HepG2 (cell line): ENCODE measurements around the gene TMEM229A. TPM values are rescaled to one million over a fixed set of nuclear protein-coding genes. Genes with fewer than 3 reads are reported as not detected.
"Not testable (repeated sequence)": the region's sequence is repeated elsewhere in the genome, so short reads cannot be mapped to it uniquely, and the experiment has no call there.

Experiments
- ATAC-seq: fragments of 200-7000 bp; cut with Tn5 transposase; 3 replicates; pipeline ENCODE4 v1.9.1; 2020; ENCODE audit warnings: mild to moderate bottlenecking, moderate library complexity
- Bru-seq: library from RNA; stranded (reverse); fragments of 400-500 nt; gene quantifications from one replicate; lab custom pipeline; 2021; lab: Mats Ljungman, UMichigan
- BruChase-seq, 2 experiments: library from RNA; stranded (reverse); fragments of 400-500 nt; gene quantifications; one replicate each; lab custom pipeline; 2021; lab: Mats Ljungman, UMichigan
- BruUV-seq: library from RNA; stranded (reverse); fragments of 400-500 nt; replicated peaks from 2 replicates; lab custom pipeline; 2021; lab: Mats Ljungman, UMichigan
- CTCF ChIA-PET: fragments of 300-600 bp; formaldehyde crosslinking; extraction: SDS; loops from one replicate; lab custom pipeline; 2021; ENCODE audit warnings: low total read pairs, inconsistent platforms, low intra/inter-chr PET ratio; lab: Yijun Ruan, JAX
- POLR2A ChIA-PET: fragments of 350-600 bp; sonication (Branson Sonifier 250); formaldehyde crosslinking; loops from one replicate; lab custom pipeline; 2020; ENCODE audit warnings: antibody characterized with exemption, inconsistent platforms; lab: Yijun Ruan, JAX
- DNase-seq: peaks from one replicate; pipeline ENCODE4 v3.0.0-alpha.2; 2015; ENCODE audit warnings: low spot score
- FAIRE-seq: peaks from 3 replicates; lab custom pipeline; 2011; peaks lifted over from hg19 to GRCh38; lab: Jason Lieb, UNC
- H2AFZ ChIP-seq: one replicate; pipeline ENCODE4 v1.6.1; 2011; ENCODE audit warnings: low read length, inconsistent platforms
- H3K27ac ChIP-seq: fragments of 300-600 bp; 3 replicates; pipeline ENCODE4 v1.8.0; 2011; ENCODE audit warnings: mixed run types, mild to moderate bottlenecking, mixed read lengths, low read length, inconsistent platforms; ENCODE audit not compliant: insufficient read depth; ENCODE audit errors: extremely low read length
- H3K27me3 ChIP-seq, 2 experiments: fragments of 200-600 bp in 1 of 2; 2 replicates in 1 of 2; 3 replicates in 1 of 2; pipeline versions ENCODE4 v1.6.0 to v1.8.0; 2011; ENCODE audit warnings: low read length in 2 of 2, mild to moderate bottlenecking in 2 of 2, moderate library complexity in 2 of 2, inconsistent platforms in 1 of 2; ENCODE audit not compliant: insufficient read depth in 2 of 2, control insufficient read depth in 1 of 2
- H3K36me3 ChIP-seq, 2 experiments: fragments of 200-600 bp in 1 of 2; replicated peaks in 1 of 2; 2 replicates in 1 of 2; 3 replicates in 1 of 2; pipeline versions ENCODE4 v1.5.1 to v1.8.0; 2011; ENCODE audit warnings: low read length in 2 of 2, inconsistent platforms in 1 of 2; ENCODE audit not compliant: insufficient read depth in 2 of 2, control insufficient read depth in 1 of 2
- H3K4me1 ChIP-seq: 2 replicates; pipeline ENCODE4 v1.5.1; 2012; ENCODE audit warnings: low read length, inconsistent platforms; ENCODE audit not compliant: insufficient read depth
- H3K4me2 ChIP-seq: 2 replicates; pipeline ENCODE4 v1.6.0; 2011; ENCODE audit warnings: low read depth, low read length, inconsistent platforms
- H3K4me3 ChIP-seq, 3 experiments: fragments of 200-600 bp in 1 of 3; sonication (generic), shearing (Covaris generic) in 1 of 3; replicated peaks in 1 of 3; 2 replicates each; pipeline ENCODE4 v1.5.1; 2011 to 2016; ENCODE audit warnings: low read length in 3 of 3, inconsistent platforms in 2 of 3, low read depth in 2 of 3, mild to moderate bottlenecking in 2 of 3, control low read depth in 1 of 3, mixed read lengths in 1 of 3; ENCODE audit not compliant: insufficient read depth in 1 of 3
- H3K79me2 ChIP-seq: one replicate; pipeline ENCODE4 v1.6.1; 2011; ENCODE audit warnings: low read length, inconsistent platforms; ENCODE audit not compliant: insufficient read depth
- H3K9ac ChIP-seq: 2 replicates; pipeline ENCODE4 v1.6.0; 2011; ENCODE audit warnings: mild to moderate bottlenecking, low read depth, low read length, inconsistent platforms; ENCODE audit not compliant: insufficient read depth
- H3K9me3 ChIP-seq: 2 replicates; pipeline ENCODE4 v1.5.1; 2012; ENCODE audit warnings: mild to moderate bottlenecking, low read length
- H4K20me1 ChIP-seq: 2 replicates; pipeline ENCODE4 v1.6.0; 2011; ENCODE audit warnings: inconsistent platforms, mild to moderate bottlenecking, low read length, moderate library complexity; ENCODE audit not compliant: insufficient read depth
- HNRNPLL ChIP-seq: fragments of 200-400 bp; formaldehyde crosslinking; IDR thresholded peaks from 2 replicates; pipeline ENCODE4 v1.6.1; 2017; ENCODE audit warnings: mild to moderate bottlenecking, low read depth, low read length; ENCODE audit not compliant: poor library complexity, severe bottlenecking
- ZSCAN9 ChIP-seq: IDR thresholded peaks from 2 replicates; pipeline ENCODE4 v1.6.1; 2016; ENCODE audit warnings: borderline replicate concordance
- WGBS: methylation state at CpG from one replicate; pipeline ENCODE4 v1.1.6; 2017; ENCODE audit warnings: low lambda C conversion rate; 5-methylcytosine and 5-hydroxymethylcytosine counted together
- in situ Hi-C: cut with HindIII; loops from 2 replicates; pipeline ENCODE4 v1.10.0; 2017; ENCODE audit warnings: low pct_unique_long_range_greater_than_20kb; ENCODE audit not compliant: extremely low pct_ligation_motif_present
- intact Hi-C: fragments of 100-400 bp; cut with micrococcal nuclease; formaldehyde crosslinking; loops from one replicate; pipeline ENCODE4 v1.10.0; 2022; ENCODE audit not compliant: unreplicated experiment
- long read RNA-seq, 2 experiments: library from RNA in 1 of 2; library from polyadenylated mRNA in 1 of 2; stranded (forward) in 1 of 2; unstranded in 1 of 2; transcript quantifications; one replicate each; pipeline ENCODE4 v2.0.0, GENCODE V29; 2019 to 2022
- polyA minus RNA-seq, 3 experiments: library from RNA; depleted of rRNA, polyadenylated mRNA; stranded (reverse); fragments of >200 nt; gene quantifications; 2 replicates each; pipeline ENCODE4 v1.2.3, GENCODE V29; 2011; ENCODE audit warnings: low replicate concordance in 1 of 3
- polyA plus RNA-seq, 8 experiments: library from polyadenylated mRNA; depleted of rRNA in 3 of 8; stranded (reverse) in 7 of 8; unstranded in 1 of 8; fragments of >200 nt; fragmentation: Illumina TruSeq in 4 of 8; extraction: Trizol in 4 of 8; gene quantifications; 2 replicates each; pipeline versions ENCODE4 v1.2.1 to v1.2.3, GENCODE V29; 2011 to 2016; ENCODE audit warnings: low read depth in 4 of 8, missing spikeins in 1 of 8, mixed read lengths in 1 of 8; ENCODE audit not compliant: insufficient read depth in 1 of 8
- total RNA-seq, 5 experiments: library from RNA; depleted of rRNA; stranded (reverse); fragments of >200 nt; fragmentation: Illumina TruSeq; extraction: Trizol; gene quantifications; 2 replicates each; pipeline ENCODE4 v1.2.3, GENCODE V29; 2016; ENCODE audit warnings: low read depth in 1 of 5
- TF ChIP-seq, protein P1 (sequence below), 2 experiments: IDR thresholded peaks; 2 replicates each; pipeline ENCODE4 v1.6.1; 2011 to 2012; ENCODE audit warnings: low read length in 2 of 2, borderline replicate concordance in 1 of 2, low read depth in 1 of 2, mild to moderate bottlenecking in 1 of 2, moderate library complexity in 1 of 2

Gene TMEM229A
- not detected in 2 replicates for total RNA-seq (2016; rRNA removed; fragmentation: Illumina TruSeq; extraction: Trizol)
- total RNA-seq (2016; cell fraction: cytosol; rRNA removed; fragmentation: Illumina TruSeq; extraction: Trizol; ENCODE audit: low read depth): not detected in 2 replicates
- total RNA-seq (2016; cell fraction: insoluble cytoplasmic fraction; rRNA removed; fragmentation: Illumina TruSeq; extraction: Trizol): not detected in 2 replicates
- total RNA-seq (2016; cell fraction: membrane; rRNA removed; fragmentation: Illumina TruSeq; extraction: Trizol): not detected in 2 replicates
- total RNA-seq (2016; cell fraction: nucleus; rRNA removed; fragmentation: Illumina TruSeq; extraction: Trizol): not detected in 2 replicates
- not detected in 2 replicates for polyA plus RNA-seq (2011; rRNA removed)
- polyA plus RNA-seq (2011; cell fraction: cytosol; rRNA removed): not detected in 2 replicates
- not detected in 2 replicates for polyA plus RNA-seq (2011; cell fraction: nucleus; rRNA removed)
- polyA plus RNA-seq (2012): not detected in 2 replicates
- not detected in 2 replicates for polyA plus RNA-seq (2016; cell fraction: cytosol; fragmentation: Illumina TruSeq; extraction: Trizol; ENCODE audit: low read depth)
- not detected in 2 replicates for polyA plus RNA-seq (2016; cell fraction: insoluble cytoplasmic fraction; fragmentation: Illumina TruSeq; extraction: Trizol; ENCODE audit: low read depth)
- polyA plus RNA-seq (2016; cell fraction: membrane; fragmentation: Illumina TruSeq; extraction: Trizol; ENCODE audit: low read depth): not detected in 2 replicates
- not detected in 2 replicates for polyA plus RNA-seq (2016; cell fraction: nucleus; fragmentation: Illumina TruSeq; extraction: Trizol; ENCODE audit: insufficient read depth, low read depth)
- polyA minus RNA-seq (2011; rRNA and poly(A)+ RNA removed; ENCODE audit: low replicate concordance): not detected in 2 replicates
- polyA minus RNA-seq (2011; cell fraction: cytosol; rRNA and poly(A)+ RNA removed): not detected in 2 replicates
- not detected in 2 replicates for polyA minus RNA-seq (2011; cell fraction: nucleus; rRNA and poly(A)+ RNA removed)
- Bru-seq, nascent RNA: not detected
- BruChase-seq, experiment 1, labeled RNA remaining after a 6-hour chase: not detected
- not detected for BruChase-seq, experiment 2, labeled RNA remaining after a 2-hour chase
- long read RNA-seq, experiment 1: 0 reads
- long read RNA-seq, experiment 2: 0 reads

DNA sequence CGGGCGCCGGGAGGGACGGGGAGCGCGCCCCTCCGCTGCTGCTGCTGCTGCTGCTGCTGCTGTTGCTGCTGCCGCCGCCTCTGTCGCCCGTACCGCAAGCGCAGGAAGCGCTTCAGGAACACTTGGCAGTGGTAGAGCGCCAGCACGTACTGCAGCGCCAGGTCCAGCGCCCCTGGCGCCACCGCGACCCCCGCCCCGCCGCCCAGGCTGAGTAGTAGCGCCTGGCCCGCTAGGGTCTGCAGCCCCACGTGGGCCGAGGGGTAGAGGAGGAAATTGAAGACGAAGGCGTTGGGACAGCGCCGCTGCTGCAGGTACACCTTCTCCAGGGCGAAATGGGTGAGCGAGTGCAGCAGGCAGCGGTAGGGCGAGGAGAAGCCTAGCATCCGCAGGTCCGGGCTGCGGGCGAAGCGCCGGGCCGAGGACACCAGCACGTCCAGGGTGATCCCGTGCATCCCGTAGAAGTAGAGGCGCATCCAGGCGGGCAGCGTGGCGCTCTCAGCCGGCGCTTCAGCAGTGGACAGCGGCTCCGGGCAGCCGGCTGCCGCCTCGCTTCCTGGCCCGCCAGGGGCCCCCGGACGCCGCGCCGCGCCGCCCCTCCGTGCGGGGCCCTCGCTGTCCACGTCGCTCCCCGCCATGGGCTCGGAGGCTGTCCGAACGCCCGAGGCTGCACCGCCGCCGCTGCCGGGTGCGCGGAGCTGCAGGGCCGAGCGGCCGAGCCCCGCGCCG, at the start of gene TMEM229A:
TMEM229A (minus strand) TSS at position 699 of the 726 bp plus-strand sequence; CDS start at position 635, 64 bp downstream.
- no peak within 1 kb of the TSS for H3K9ac ChIP-seq
- peaks cover 0 to 13% of the 10 kb centered on the region in 2 experiments; a peak in 1 of 5 replicates for H3K27me3 ChIP-seq
- CTCF ChIA-PET: no interaction called here
- H3K79me2 ChIP-seq: no peaks in the 10 kb centered on the region
- 51% methylated on average over 27 of the region's 87 CpGs for WGBS
- no peak within 1 kb of the TSS for H3K27ac ChIP-seq
- no peak within 1 kb of the TSS for H2AFZ ChIP-seq
- TF ChIP-seq, protein P1, sequence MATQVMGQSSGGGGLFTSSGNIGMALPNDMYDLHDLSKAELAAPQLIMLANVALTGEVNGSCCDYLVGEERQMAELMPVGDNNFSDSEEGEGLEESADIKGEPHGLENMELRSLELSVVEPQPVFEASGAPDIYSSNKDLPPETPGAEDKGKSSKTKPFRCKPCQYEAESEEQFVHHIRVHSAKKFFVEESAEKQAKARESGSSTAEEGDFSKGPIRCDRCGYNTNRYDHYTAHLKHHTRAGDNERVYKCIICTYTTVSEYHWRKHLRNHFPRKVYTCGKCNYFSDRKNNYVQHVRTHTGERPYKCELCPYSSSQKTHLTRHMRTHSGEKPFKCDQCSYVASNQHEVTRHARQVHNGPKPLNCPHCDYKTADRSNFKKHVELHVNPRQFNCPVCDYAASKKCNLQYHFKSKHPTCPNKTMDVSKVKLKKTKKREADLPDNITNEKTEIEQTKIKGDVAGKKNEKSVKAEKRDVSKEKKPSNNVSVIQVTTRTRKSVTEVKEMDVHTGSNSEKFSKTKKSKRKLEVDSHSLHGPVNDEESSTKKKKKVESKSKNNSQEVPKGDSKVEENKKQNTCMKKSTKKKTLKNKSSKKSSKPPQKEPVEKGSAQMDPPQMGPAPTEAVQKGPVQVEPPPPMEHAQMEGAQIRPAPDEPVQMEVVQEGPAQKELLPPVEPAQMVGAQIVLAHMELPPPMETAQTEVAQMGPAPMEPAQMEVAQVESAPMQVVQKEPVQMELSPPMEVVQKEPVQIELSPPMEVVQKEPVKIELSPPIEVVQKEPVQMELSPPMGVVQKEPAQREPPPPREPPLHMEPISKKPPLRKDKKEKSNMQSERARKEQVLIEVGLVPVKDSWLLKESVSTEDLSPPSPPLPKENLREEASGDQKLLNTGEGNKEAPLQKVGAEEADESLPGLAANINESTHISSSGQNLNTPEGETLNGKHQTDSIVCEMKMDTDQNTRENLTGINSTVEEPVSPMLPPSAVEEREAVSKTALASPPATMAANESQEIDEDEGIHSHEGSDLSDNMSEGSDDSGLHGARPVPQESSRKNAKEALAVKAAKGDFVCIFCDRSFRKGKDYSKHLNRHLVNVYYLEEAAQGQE (IDR thresholded peaks at IDR 0.05; ENCODE audit: borderline replicate concordance in 1 of 2, low read depth in 1 of 2, low read length in 2 of 2): peak; percentile 39 to 84
- no peak for TF ChIP-seq ZSCAN9
- peak; percentile 81 for TF ChIP-seq HNRNPLL
- TF ChIP-seq, all 625 proteins: peak for 2
- Histone ChIP-seq H3K4me1 (no peaks in the 10 kb centered on the region), H3K4me2 (peak within 1 kb of the TSS; percentile 61), H3K36me3 (no peaks in the 10 kb centered on the region), H3K4me3 (peak within 1 kb of the TSS in 2 of 3 experiments; percentile 40 to 58; a peak in 2 of 6 replicates), H3K9me3 (no peaks in the 10 kb centered on the region), H4K20me1 (no peaks in the 10 kb centered on the region)
- DNase-seq (no peak), FAIRE-seq (no peak), ATAC-seq (peak; percentile 87)
- BruUV-seq: no TSS peak
- POLR2A ChIA-PET: no interaction called here
- in situ Hi-C loops (no loop called here), intact Hi-C loops (no loop called here)

DNA sequence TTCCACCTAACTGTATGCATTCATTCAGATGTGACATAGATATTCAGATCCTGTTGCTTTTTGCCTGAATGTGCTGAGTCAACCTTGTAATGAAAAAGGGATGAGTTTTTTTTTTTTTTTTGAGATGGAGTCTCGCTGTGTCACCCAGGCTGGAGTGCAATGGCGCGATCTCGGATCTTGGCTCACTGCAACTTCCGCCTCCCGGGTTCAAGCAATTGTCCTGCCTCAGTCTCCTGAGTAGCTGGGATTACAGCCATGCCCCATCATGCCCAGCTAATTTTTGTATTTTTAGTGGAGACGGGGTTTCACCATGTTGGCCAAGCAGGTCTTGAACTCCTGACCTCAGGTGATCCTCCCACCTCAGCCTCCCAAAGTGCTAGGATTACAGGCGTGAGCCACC, 49.4 kb upstream of the TMEM229A start:
- in situ Hi-C loops, H3K27me3 ChIP-seq, BruUV-seq, H3K4me1 ChIP-seq, H4K20me1 ChIP-seq, intact Hi-C loops, H3K27ac ChIP-seq, H2AFZ ChIP-seq, DNase-seq, H3K79me2 ChIP-seq, H3K36me3 ChIP-seq, CTCF ChIA-PET, ATAC-seq, H3K9me3 ChIP-seq, H3K9ac ChIP-seq, POLR2A ChIA-PET, FAIRE-seq, H3K4me2 ChIP-seq, H3K4me3 ChIP-seq: not testable (repeated sequence)
- WGBS: 68% methylated on average over 7 of the region's 8 CpGs
